Raji (cell line): ENCODE measurements around the gene GRM8.

ENCODE experiments used
- POLR2A ChIP-seq: IDR thresholded peaks from 2 replicates; pipeline ENCODE4 v1.6.1; 2011; ENCODE audit warnings: low read depth, low read length, control low read depth; ENCODE audit not compliant: insufficient read depth

The GRM8 gene

DNA sequence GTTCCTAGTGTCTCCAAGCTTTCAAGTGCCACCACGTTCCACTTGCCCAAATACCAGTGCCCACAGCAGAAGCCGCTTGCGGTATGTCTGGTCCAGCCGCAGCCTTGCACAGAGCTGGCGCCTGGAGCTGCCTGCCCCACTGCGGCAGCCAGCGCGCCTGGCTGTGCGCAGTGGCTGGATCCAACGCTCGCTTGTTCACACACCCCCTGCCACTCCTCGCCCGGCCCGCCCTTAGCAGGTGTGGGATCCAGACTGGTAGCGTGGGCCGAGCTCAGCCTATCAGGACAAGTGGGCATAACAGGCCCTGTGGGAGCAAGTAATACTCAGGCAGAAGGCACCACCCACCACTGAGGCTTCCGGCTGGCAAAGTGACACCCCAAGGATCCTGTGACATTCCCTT, 294.4 kb downstream of the GRM8 start:
- TF ChIP-seq POLR2A, result no peak

DNA sequence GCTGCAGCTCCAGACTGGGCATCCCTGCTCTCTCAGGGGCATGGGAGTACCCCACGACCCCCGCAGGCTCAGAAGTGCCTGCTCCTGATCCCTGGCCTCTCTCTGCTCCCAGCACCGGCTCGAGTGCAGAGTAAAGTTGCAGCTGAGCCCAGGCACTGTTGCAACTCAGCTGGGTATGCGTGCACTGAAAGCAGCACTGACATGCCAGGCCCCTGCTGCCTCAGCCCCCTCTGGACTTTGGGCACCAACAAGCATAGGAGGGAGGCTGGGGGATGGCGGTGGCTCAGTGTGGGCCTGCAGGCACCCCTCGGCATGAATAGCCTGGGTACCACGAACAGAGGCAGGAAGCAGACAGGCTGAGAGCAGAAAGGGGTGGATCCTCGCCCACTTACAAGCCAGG, 295.3 kb downstream of the GRM8 start:
- TF ChIP-seq POLR2A, result no peak

DNA sequence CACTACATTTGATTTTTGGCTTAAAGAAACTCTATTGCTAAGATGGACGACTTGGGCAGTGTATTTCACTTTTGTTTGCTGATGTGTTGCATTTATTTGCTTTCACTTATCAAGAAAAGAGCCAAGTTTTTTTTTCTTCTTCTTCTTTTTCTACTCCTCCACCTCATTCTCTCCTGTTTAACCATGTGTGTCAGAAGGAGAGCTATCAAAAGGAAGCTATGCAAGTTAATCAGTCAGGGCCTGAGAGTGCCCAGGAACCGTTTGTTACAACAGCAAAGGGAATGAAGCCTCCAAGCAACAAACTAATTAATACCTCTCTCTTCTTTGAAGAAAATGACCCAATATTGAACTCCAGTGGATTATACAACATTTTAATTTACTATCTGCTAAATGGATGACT, 299.3 kb downstream of the GRM8 start:
- no peak for TF ChIP-seq POLR2A

DNA sequence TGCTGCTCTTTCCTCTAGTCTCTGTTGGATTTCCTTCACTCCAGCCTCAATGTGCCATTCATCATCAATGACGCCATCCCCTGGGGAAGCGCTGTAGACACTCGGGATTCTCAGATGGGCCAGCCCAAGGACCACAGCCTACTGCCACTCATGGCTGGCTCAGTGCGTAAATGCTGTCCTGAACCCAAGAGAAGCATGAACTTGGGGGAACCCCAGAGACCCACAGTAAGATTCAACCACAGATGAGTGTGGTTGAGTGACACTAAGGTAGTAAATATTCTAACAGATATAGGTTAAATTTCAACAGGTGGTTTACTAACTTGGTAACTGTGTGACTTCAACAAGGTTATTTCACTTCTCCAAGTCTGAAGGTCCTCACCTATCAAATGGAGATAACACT, 304.1 kb downstream of the GRM8 start:
- no peak for TF ChIP-seq POLR2A

DNA sequence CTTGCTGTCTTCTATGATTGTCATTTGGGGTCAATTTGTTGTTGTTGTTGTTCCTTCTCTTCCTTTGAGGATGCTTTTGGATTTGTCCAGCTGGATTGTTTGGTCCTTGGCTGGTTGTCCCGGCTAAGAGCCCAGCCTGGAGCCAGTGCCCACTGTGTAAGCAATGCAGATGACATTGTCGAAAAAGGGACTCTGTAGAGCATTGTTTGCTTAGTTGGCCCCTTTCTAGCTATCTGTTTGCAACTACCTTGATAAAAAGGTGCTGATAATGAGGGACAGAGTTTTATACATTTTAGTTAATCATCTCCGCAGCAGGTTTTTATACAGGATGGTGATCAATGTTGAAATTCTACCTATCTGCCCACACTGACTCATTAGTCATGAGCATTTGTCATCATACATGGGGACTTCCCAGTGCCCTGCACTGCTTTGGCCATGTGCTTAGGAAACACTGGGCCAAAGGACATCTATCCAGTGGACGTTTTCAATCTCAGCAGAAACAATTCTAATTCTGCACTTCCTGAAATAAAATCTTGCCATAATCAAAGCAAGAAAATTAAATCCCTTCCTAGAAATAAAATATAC, 311.9 kb downstream of the GRM8 start:
- no peak for TF ChIP-seq POLR2A

DNA sequence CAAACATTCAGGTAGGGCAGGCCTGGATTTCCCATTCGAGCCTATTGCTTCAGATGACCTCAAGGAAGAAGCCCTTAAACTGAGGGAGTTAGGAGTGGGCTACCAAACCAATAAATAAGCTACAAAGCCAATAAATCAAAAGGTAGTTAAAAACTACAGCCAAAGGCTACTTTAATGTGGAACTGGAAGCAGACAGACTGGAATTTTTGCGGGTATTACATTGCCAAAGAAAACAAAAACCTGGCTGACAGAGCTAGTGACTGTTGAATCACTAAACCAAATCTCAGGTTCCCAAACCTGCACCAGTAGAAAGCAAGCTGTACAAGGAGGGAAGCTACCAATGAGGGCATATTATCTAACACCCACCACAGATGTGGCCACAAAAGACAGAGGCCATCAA, 315.6 kb downstream of the GRM8 start:
- TF ChIP-seq POLR2A, result no peak

DNA sequence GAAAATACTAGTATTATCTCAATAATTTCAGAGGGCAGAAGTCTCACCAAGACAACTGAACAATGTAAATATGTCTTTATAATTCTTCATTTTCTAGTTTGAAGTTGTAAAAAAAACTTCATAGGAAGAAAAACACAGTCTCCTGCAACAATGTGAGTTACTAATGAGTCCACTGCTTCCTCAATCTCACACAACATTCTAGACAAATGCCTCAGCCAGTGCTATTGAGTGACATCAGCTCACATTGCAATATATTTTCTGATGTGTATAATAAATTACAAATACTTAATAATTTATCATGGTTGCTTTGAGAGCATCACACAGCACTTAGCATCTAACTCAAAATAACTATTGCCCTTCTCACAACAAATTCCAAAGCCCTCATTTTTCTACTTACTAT, 321.2 kb downstream of the GRM8 start:
- no peak for TF ChIP-seq POLR2A

DNA sequence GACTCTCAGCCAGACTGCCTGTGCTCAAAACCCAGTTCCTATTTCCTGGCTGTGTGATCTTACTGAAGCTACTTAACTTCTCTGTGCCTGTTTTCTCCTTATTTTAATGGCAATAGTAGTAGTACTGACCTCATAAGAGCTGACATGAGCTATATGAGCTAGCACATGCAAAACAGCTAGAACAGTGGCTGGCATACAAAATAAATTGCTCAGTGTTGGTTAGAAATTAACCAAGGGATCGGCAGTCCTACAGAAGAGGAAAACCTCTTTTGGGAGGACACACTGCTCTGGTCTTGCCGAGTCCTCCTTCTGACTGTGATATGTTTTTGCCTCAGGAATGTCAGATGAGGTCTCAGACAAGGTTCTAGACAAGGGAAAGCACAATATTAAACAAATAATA, 322.6 kb downstream of the GRM8 start:
- no peak for TF ChIP-seq POLR2A

DNA sequence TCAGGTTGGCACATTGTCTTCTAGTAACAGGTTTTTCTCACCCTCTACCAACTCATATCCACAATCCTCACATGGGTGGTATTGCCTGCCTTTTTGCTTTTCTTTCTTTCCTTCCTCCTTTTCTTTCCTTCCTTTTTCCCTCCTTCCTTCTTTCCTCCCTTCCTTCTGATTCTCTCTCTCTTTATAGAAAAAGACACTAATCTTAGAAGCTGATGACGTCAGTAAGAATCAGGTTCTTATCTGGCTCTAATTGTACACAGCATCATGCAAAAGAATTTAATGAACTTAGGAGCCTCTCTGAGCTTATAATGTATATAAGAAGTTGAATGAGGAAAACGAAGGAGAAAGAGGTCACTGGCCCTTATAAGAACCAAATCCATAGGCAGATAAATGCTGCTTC, 328.3 kb downstream of the GRM8 start:
- no peak for TF ChIP-seq POLR2A

DNA sequence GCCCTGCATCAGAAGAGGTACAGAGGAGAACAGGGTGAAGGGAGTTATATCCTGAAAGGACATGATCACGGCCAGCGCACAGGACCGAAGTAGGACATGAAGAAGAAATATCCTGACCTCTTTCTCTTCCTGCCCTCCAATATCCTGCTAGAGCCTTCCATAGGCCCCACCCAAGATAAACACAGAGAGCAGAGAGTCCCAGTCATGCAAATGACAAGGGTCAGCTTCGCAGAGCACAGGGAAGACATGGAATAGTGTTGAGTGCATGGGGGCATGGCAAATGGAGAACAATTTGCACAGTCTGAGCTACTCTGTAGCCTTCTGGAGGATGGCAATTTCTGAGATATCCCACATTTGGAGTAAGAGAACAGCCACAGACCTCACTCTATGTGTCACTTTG, 371.4 kb downstream of the GRM8 start:
- TF ChIP-seq POLR2A, result no peak

DNA sequence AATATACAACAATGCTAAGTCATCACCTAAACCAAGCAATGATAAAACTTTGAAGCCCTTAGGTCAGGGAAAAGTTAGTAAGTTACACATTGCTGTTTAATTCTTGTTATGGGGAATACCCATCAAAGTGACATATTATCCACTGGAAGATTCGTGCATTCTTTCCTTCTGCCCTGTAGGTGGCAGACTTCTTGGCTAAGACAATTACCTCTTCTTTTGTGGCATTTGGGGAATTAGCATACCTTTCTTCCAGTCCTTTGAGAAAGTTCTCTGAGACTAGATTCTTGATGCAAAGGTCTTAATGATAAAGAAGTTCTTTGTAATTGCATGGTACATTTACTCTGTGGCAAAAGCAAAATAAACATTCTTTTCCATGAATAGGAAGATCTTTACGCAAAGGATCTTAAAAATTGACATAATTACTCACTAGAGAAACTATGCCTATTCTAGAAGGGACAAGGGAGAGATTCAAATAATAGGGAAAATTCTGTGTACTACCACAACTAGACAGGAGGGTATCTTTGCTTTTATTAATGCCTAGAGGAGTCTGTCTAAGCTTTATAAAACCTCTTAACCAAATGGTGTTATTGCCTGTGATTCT, 395.9 kb downstream of the GRM8 start:
- no peak for TF ChIP-seq POLR2A

DNA sequence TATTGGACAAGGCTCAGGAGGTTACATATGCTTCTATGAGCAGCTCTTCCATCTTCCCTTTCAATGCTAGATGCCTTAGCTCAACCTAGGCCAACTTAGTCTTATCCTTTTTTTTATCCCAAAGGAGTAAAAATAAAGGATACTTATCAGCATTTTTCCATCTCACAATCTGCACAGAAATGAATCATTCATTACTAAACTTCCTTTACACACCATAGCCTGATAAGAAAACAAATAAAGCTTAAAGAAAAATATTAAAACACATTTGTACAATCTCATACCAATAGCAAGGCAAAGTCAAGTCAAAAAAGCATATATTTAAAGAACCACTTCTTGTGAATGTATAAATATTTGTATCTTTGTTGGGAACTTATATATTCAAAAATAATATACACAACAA, 407.4 kb downstream of the GRM8 start:
- no peak for TF ChIP-seq POLR2A

DNA sequence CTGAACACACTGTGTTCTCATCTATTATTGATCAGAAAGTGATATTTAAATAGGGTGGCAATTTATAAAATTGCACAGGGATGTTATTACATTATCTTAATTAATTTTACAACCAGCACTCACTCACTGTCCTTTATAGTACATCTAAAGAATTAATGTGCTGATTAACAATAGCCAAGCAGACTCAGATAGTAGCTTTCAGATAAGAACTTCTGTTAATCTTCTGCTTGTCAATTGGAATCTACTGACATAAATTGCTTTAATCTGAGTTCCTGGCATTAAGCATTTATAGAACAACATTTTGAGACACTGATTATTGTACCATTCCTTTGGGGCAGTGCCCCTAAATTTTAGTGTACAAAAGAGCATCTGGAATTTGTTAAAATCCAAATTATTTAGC, 408.9 kb downstream of the GRM8 start:
- TF ChIP-seq POLR2A, result no peak

DNA sequence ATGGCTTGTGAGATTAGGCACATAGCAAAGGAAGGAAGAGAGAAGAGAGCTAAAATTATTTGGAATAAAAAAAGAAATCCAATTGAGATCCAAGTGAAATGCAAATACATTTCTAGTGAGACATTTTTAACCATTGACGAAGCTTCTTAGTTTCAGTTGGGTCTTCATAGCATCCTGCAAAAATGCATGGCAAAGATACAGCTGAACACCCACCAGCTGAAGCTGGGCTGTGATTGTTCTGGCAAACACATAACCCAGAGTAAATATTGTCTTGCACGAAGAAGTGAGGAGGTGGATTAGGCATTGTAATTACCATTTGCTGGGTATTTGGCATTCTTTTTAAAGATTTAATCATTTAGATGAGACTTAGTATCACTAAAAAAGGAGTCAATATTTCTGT, 409.4 kb downstream of the GRM8 start:
- TF ChIP-seq POLR2A, result no peak

DNA sequence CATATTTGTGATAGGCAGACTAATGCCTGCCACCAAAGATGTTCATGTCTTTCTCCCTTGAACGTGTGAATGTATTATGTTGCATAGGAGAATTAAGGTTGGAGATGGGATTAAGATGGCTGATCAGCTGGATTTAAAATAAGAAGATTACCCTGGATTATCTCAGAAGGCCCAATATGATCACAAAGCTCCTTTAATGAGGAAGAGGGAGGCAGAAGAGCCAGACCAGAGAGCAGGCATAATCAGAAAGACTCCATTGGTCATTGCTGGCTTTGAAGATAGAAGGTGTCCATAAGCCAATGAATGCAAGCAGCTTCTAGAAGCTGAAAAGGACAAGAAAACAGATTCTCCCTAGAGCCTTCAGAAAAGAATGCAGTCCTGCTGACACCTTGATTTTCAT, 410.3 kb downstream of the GRM8 start:
- TF ChIP-seq POLR2A, result no peak

DNA sequence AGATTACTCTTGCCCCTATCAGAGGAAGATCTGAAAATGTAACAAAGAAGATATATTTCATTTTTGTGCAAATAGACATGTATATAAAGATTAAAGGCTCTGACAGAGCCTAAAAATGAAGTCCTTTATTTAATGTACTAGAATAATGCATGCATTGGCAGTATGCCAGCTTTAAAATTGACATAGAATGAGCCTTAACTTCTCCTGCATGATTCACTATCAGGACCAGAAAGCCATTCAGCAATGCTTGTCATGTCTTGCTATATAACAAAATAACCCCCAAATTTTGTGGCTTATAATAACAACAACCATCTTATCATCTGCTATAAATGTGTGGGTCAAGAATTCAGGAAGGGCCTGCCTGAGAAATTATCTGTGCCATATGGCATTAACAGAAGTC, 411.9 kb downstream of the GRM8 start:
- no peak for TF ChIP-seq POLR2A

DNA sequence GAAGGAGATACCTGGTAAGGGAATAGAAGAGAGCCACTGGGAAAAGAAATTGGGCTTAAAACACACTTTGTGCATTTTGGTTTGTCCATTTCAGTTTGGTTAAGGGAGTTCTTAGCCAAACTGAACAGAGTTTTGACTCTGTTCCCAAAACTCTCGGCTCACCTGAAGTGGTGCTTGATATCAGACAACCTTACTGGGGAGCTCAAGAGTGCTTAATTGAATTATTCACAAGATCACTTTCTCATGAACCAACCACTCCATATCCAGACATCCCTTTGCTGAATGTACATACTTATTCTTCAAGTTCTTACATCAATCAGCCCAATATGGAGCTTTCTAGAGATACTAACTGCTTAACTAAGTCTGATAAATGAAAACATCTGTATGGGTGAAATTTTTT, 413.1 kb downstream of the GRM8 start:
- no peak for TF ChIP-seq POLR2A
